K562 (cell line): ENCODE measurements around the gene HSPA1L. TPM values are rescaled to one million over a fixed set of nuclear protein-coding genes. Genes with fewer than 3 reads are reported as not detected.
A peak's percentile ranks its signal among the peaks of the same experiment; 100 is the strongest.

Source experiments
- BMI1 ChIP-seq: fragments of 150-350 bp; IDR thresholded peaks from 2 replicates; pipeline ENCODE4 v1.6.1; 2014; ENCODE audit warnings: low read length
- FOXA3 ChIP-seq, 2 experiments: fragments of 450-650 bp in 1 of 2; sonication (generic) in 1 of 2; formaldehyde crosslinking; IDR thresholded peaks in 1 of 2; conservative IDR thresholded peaks in 1 of 2; 2 replicates each; pipeline versions ENCODE4 v1.4.0 to v1.8.0; 2020 to 2022; ENCODE audit warnings: mild to moderate bottlenecking in 2 of 2, missing genetic modification reagents in 1 of 2
- RFX1 ChIP-seq: fragments of 450-650 bp; IDR thresholded peaks from 2 replicates; pipeline ENCODE4 v1.6.1; 2016; ENCODE audit warnings: mild to moderate bottlenecking, moderate library complexity
- SREBF1 ChIP-seq: fragments of 150-350 bp; IDR thresholded peaks from 2 replicates; pipeline ENCODE4 v1.6.1; 2014; ENCODE audit warnings: antibody characterized with exemption, low read depth, low read length, borderline replicate concordance
- YY1 ChIP-seq, 3 experiments: IDR thresholded peaks; 2 replicates each; pipeline ENCODE4 v1.6.1; 2011; ENCODE audit warnings: low read length in 2 of 3, mild to moderate bottlenecking in 2 of 3, moderate library complexity in 2 of 3, borderline replicate concordance in 1 of 3, control low read depth in 1 of 3, low read depth in 1 of 3; ENCODE audit not compliant: insufficient read depth in 3 of 3, insufficient replicate concordance in 2 of 3, control insufficient read depth in 1 of 3, insufficient read length in 1 of 3; ENCODE audit errors: extremely low read depth in 1 of 3
- polyA plus RNA-seq, 8 experiments: library from polyadenylated mRNA; depleted of rRNA in 4 of 8; stranded (reverse) in 5 of 8; unstranded in 3 of 8; fragments of >200 nt; fragmentation: Nextera tagmentation in 2 of 8; fragmentation: Illumina TruSeq in 1 of 8; extraction: Ambion mirVana in 2 of 8; extraction: Trizol in 1 of 8; gene quantifications; 2 replicates each; pipeline versions ENCODE4 v1.2.1 to v1.2.3, GENCODE V29; 2011 to 2014; ENCODE audit warnings: inconsistent platforms in 1 of 8, missing spikeins in 1 of 8
- total RNA-seq, 7 experiments: library from RNA; depleted of rRNA in 6 of 7; stranded (reverse); fragments of >200 nt in 6 of 7; fragmentation: Illumina TruSeq in 2 of 7; extraction: Trizol in 2 of 7; gene quantifications; 2 replicates each; pipeline versions ENCODE4 v1.2.1 to v1.2.3, GENCODE V29; 2011 to 2021; ENCODE audit warnings: low replicate concordance in 1 of 7
- TF ChIP-seq, protein P1 (sequence below): sonication (generic); formaldehyde crosslinking; IDR thresholded peaks from 2 replicates; pipeline ENCODE4 v1.5.0; 2020; ENCODE audit warnings: missing genetic modification reagents
- TF ChIP-seq, protein P2 (sequence below), 3 experiments: IDR thresholded peaks in 2 of 3; conservative IDR thresholded peaks in 1 of 3; 2 replicates each; pipeline ENCODE4 v1.5.1; 2011 to 2012; ENCODE audit warnings: low read length in 3 of 3, mild to moderate bottlenecking in 3 of 3, control low read depth in 2 of 3, improper control_type of control experiment in 1 of 3, inconsistent platforms in 1 of 3, low read depth in 1 of 3, mixed read lengths in 1 of 3, moderate library complexity in 1 of 3; ENCODE audit not compliant: insufficient read depth in 2 of 3
- TF ChIP-seq, protein P3 (sequence below): fragments of 250-450 bp; sonication (Bioruptor Pico); IDR thresholded peaks from 2 replicates; pipeline ENCODE4 v1.4.0; 2020; ENCODE audit warnings: mild to moderate bottlenecking, moderate library complexity, borderline replicate concordance
- TF ChIP-seq, protein P4 (sequence below): IDR thresholded peaks from 2 replicates; pipeline ENCODE4 v1.6.1; 2012; ENCODE audit warnings: low read depth, low read length, improper control_type of control experiment, borderline replicate concordance
- TF ChIP-seq, protein P5 (sequence below): fragments of 150-350 bp; IDR thresholded peaks from 2 replicates; pipeline ENCODE4 v1.6.1; 2014; ENCODE audit warnings: low read depth, mild to moderate bottlenecking, low read length, borderline replicate concordance

Gene HSPA1L
- total and polyA plus RNA-seq, 9 of the 15 experiments (the other 6 are each of a cell fraction or from before 2014, with no cell fraction given), result 0.14 to 2.1 (median 1.3) TPM

DNA sequence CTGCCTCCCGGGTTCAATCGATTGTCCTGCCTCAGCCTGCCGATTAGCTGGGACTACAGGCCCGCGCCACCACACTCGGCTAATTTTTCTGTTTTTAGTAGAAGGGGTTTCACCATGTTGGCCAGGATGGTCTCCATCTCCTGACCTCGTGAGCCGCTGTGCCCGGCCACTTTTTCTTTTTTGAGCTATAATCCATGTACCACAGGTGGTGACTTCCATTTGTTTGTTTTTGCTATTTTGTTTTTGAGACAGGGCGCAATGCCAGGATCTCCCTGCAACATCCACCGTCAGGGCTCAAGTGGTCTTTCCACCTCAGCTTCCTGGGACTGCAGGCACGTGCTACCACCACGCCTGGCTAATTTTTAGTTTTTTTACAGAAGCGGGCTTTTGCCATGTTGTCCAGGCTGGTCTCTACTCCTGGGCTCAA is 21.0 kb upstream of the HSPA1L start (continued):
- TF ChIP-seq FOXA3 (CRISPR knock-in tag; conservative IDR thresholded peaks at IDR 0.05 in 1 of 2, IDR thresholded peaks at IDR 0.05 in 1 of 2) (no peak), RFX1 (no peak), YY1 (IDR thresholded peaks at IDR 0.05; ENCODE audit: borderline replicate concordance in 1 of 3, control insufficient read depth in 1 of 3, extremely low read depth in 1 of 3, insufficient read depth in 3 of 3, insufficient read length in 1 of 3, insufficient replicate concordance in 2 of 3, low read depth in 1 of 3, low read length in 2 of 3) (no peak), SREBF1 (no peak), BMI1 (no peak)
- TF ChIP-seq, protein P1, sequence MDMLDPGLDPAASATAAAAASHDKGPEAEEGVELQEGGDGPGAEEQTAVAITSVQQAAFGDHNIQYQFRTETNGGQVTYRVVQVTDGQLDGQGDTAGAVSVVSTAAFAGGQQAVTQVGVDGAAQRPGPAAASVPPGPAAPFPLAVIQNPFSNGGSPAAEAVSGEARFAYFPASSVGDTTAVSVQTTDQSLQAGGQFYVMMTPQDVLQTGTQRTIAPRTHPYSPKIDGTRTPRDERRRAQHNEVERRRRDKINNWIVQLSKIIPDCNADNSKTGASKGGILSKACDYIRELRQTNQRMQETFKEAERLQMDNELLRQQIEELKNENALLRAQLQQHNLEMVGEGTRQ, result no peak
- TF ChIP-seq, protein P2, sequence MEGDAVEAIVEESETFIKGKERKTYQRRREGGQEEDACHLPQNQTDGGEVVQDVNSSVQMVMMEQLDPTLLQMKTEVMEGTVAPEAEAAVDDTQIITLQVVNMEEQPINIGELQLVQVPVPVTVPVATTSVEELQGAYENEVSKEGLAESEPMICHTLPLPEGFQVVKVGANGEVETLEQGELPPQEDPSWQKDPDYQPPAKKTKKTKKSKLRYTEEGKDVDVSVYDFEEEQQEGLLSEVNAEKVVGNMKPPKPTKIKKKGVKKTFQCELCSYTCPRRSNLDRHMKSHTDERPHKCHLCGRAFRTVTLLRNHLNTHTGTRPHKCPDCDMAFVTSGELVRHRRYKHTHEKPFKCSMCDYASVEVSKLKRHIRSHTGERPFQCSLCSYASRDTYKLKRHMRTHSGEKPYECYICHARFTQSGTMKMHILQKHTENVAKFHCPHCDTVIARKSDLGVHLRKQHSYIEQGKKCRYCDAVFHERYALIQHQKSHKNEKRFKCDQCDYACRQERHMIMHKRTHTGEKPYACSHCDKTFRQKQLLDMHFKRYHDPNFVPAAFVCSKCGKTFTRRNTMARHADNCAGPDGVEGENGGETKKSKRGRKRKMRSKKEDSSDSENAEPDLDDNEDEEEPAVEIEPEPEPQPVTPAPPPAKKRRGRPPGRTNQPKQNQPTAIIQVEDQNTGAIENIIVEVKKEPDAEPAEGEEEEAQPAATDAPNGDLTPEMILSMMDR (IDR thresholded peaks at IDR 0.05 in 2 of 3, conservative IDR thresholded peaks at IDR 0.05 in 1 of 3; ENCODE audit: insufficient read depth in 2 of 3, low read depth in 1 of 3, low read length in 3 of 3), result 0 out of 6 replicates have a peak, but pooled peaks of 1 of the 3 experiments have one; percentile 2
- TF ChIP-seq, protein P3, sequence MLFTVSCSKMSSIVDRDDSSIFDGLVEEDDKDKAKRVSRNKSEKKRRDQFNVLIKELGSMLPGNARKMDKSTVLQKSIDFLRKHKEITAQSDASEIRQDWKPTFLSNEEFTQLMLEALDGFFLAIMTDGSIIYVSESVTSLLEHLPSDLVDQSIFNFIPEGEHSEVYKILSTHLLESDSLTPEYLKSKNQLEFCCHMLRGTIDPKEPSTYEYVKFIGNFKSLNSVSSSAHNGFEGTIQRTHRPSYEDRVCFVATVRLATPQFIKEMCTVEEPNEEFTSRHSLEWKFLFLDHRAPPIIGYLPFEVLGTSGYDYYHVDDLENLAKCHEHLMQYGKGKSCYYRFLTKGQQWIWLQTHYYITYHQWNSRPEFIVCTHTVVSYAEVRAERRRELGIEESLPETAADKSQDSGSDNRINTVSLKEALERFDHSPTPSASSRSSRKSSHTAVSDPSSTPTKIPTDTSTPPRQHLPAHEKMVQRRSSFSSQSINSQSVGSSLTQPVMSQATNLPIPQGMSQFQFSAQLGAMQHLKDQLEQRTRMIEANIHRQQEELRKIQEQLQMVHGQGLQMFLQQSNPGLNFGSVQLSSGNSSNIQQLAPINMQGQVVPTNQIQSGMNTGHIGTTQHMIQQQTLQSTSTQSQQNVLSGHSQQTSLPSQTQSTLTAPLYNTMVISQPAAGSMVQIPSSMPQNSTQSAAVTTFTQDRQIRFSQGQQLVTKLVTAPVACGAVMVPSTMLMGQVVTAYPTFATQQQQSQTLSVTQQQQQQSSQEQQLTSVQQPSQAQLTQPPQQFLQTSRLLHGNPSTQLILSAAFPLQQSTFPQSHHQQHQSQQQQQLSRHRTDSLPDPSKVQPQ (CRISPR knock-in tag), result no peak
- TF ChIP-seq, protein P4, sequence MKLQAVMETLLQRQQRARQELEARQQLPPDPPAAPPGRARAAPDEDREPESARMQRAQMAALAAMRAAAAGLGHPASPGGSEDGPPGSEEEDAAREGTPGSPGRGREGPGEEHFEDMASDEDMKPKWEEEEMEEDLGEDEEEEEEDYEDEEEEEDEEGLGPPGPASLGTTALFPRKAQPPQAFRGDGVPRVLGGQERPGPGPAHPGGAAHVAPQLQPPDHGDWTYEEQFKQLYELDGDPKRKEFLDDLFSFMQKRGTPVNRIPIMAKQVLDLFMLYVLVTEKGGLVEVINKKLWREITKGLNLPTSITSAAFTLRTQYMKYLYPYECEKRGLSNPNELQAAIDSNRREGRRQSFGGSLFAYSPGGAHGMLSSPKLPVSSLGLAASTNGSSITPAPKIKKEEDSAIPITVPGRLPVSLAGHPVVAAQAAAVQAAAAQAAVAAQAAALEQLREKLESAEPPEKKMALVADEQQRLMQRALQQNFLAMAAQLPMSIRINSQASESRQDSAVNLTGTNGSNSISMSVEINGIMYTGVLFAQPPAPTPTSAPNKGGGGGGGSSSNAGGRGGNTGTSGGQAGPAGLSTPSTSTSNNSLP, result no peak
- TF ChIP-seq, protein P5, sequence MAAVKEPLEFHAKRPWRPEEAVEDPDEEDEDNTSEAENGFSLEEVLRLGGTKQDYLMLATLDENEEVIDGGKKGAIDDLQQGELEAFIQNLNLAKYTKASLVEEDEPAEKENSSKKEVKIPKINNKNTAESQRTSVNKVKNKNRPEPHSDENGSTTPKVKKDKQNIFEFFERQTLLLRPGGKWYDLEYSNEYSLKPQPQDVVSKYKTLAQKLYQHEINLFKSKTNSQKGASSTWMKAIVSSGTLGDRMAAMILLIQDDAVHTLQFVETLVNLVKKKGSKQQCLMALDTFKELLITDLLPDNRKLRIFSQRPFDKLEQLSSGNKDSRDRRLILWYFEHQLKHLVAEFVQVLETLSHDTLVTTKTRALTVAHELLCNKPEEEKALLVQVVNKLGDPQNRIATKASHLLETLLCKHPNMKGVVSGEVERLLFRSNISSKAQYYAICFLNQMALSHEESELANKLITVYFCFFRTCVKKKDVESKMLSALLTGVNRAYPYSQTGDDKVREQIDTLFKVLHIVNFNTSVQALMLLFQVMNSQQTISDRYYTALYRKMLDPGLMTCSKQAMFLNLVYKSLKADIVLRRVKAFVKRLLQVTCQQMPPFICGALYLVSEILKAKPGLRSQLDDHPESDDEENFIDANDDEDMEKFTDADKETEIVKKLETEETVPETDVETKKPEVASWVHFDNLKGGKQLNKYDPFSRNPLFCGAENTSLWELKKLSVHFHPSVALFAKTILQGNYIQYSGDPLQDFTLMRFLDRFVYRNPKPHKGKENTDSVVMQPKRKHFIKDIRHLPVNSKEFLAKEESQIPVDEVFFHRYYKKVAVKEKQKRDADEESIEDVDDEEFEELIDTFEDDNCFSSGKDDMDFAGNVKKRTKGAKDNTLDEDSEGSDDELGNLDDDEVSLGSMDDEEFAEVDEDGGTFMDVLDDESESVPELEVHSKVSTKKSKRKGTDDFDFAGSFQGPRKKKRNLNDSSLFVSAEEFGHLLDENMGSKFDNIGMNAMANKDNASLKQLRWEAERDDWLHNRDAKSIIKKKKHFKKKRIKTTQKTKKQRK, result 0 out of 2 replicates have a peak, but pooled peaks have one; percentile 29
